Measurements from ENCODE around the gene BTBD7.

BTBD7 gene

DNA sequence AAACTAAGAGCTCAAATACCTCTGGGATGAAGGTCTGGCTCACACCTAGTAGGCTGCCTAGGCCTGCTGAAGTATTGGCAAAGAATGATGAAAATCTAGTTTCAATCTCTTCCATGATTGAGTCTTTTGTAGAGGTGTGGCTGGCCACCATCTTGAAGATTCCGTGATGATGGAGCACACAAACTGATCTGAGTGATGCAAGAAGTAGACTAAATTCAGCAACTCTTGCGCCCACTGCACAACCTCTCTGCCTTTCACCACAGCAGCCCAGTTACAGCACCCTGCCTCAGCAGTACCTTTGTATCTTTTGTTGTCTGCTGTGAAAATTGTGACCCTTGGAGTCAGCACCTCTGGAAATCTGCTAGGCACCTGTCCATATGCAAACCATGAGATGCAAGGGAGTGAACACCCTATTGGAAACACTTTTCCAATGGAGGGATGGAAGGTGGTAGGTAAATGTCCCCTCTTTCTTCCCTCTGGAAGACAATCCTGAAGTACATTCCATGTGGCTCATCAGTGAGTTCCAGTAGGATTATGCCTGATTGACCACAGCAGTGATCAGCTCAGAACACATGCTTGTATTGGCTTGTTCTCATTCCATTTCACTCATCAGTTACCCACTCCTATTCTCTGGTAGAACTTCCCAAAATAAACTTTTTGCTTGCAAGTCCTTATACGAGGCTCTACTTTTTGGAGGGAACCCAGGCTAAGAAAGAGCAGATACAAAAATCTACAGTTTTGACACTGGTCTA lies 58.6 kb downstream of the BTBD7 start:
- H3K79me2 ChIP-seq (ENCODE audit: insufficient read depth, low read depth), result no peaks in the 10 kb centered on the region
- no peaks in the 10 kb centered on the region for H3K36me3 ChIP-seq (ENCODE audit: insufficient read depth)

DNA sequence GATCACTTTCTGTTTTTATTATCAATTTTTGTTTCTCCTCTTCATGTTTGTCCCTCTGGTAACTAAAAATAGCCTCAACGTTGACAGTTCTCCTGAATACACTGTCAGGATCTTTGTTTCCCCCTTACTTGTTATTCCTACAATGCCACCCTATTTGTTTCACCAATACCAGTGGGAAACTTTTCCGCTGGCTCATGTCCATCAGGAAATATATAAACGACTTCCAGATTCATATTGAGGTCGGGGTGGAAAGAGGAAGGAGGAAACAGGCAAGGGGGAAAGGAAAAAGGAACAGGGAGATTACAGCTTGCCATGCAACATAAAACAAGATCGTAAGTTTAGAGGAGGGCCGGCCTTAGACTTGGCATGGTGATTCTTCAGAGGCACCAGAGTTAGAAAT lies 61.7 kb downstream of the BTBD7 start:
- Histone ChIP-seq H4K20me1 (ENCODE audit: insufficient read depth) (no peaks in the 10 kb centered on the region), H3K27me3 (ENCODE audit: insufficient read depth, low read depth) (no peaks in the 10 kb centered on the region), H3K4me2 (no peak overlapping the region), H3K27ac (no peak overlapping the region), H3K4me3 (IDR thresholded peaks at IDR 0.05; ENCODE audit: insufficient read depth, low read depth, low read length) (no peak overlapping the region), H3K9ac (no peak overlapping the region), H3K36me3 (ENCODE audit: insufficient read depth) (no peaks in the 10 kb centered on the region), H3K4me1 (ENCODE audit: low read depth, poor library complexity, severe bottlenecking) (no peaks in the 10 kb centered on the region), H2AFZ (ENCODE audit: low read depth) (no peak overlapping the region), H3K79me2 (ENCODE audit: insufficient read depth, low read depth) (no peaks in the 10 kb centered on the region)
- TF ChIP-seq, protein P1, sequence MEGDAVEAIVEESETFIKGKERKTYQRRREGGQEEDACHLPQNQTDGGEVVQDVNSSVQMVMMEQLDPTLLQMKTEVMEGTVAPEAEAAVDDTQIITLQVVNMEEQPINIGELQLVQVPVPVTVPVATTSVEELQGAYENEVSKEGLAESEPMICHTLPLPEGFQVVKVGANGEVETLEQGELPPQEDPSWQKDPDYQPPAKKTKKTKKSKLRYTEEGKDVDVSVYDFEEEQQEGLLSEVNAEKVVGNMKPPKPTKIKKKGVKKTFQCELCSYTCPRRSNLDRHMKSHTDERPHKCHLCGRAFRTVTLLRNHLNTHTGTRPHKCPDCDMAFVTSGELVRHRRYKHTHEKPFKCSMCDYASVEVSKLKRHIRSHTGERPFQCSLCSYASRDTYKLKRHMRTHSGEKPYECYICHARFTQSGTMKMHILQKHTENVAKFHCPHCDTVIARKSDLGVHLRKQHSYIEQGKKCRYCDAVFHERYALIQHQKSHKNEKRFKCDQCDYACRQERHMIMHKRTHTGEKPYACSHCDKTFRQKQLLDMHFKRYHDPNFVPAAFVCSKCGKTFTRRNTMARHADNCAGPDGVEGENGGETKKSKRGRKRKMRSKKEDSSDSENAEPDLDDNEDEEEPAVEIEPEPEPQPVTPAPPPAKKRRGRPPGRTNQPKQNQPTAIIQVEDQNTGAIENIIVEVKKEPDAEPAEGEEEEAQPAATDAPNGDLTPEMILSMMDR (conservative IDR thresholded peaks at IDR 0.05; ENCODE audit: low read depth, low read length), result no peak

More for the DNA sequence above, 58.6 kb downstream of the BTBD7 start:
- TF ChIP-seq, protein P1 (conservative IDR thresholded peaks at IDR 0.05; ENCODE audit: low read depth, low read length), result no peak
- H2AFZ ChIP-seq (ENCODE audit: low read depth), result no peak overlapping the region
- H3K27me3 ChIP-seq (ENCODE audit: insufficient read depth, low read depth), result no peaks in the 10 kb centered on the region
- no peaks in the 10 kb centered on the region for H3K4me1 ChIP-seq (ENCODE audit: low read depth, poor library complexity, severe bottlenecking)
- H3K4me2 ChIP-seq, result no peak overlapping the region
- no peak overlapping the region for H3K27ac ChIP-seq
- no peak overlapping the region for H3K4me3 ChIP-seq (IDR thresholded peaks at IDR 0.05; ENCODE audit: insufficient read depth, low read depth, low read length)
- no peak overlapping the region for H3K9ac ChIP-seq
- no peaks in the 10 kb centered on the region for H4K20me1 ChIP-seq (ENCODE audit: insufficient read depth)

DNA sequence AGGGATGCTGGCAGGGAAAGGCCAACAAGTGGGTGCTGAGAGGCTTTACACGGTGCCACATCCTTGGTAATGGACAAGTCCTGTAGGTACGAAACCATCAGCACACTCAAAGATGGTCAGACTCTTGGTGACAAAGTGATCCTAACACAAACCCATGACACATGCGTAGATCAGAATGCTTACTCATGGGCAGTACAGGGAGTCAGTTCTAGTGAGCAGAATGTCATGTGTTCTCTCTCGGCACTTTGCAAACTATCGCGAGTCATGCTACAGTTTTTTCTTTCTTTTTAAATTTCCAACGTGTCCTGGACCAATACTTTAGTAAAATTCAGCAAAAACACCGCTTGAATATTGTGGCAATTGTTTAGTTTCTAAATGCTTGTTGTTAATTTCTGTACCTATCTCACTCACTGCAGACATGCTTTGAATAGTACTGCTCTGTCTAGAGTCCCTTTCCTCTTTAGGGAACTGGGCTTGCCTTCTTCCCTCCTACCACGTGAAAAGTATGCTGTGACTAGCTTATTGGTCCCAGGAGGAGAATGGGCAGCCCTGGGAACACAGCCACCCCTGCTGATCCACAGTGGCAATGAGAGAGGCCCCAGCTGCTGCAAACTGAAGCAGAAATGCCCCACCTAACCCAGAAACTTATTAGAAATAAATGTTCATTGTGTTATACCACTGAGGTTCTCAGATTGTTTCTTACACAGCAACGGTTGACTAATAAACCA lies 63.3 kb downstream of the BTBD7 start:
- H3K79me2 ChIP-seq (ENCODE audit: insufficient read depth, low read depth), result no peaks in the 10 kb centered on the region
- no peak overlapping the region for H3K4me2 ChIP-seq
- no peaks in the 10 kb centered on the region for H3K27me3 ChIP-seq (ENCODE audit: insufficient read depth, low read depth)
- no peak overlapping the region for H3K4me3 ChIP-seq (IDR thresholded peaks at IDR 0.05; ENCODE audit: insufficient read depth, low read depth, low read length)
- no peak overlapping the region for H2AFZ ChIP-seq (ENCODE audit: low read depth)
- no peaks in the 10 kb centered on the region for H3K36me3 ChIP-seq (ENCODE audit: insufficient read depth)
- no peak overlapping the region for H3K27ac ChIP-seq
- TF ChIP-seq, protein P1 (conservative IDR thresholded peaks at IDR 0.05; ENCODE audit: low read depth, low read length), result no peak
- no peak overlapping the region for H3K9ac ChIP-seq
- H4K20me1 ChIP-seq (ENCODE audit: insufficient read depth), result no peaks in the 10 kb centered on the region
- H3K4me1 ChIP-seq (ENCODE audit: low read depth, poor library complexity, severe bottlenecking), result no peaks in the 10 kb centered on the region

DNA sequence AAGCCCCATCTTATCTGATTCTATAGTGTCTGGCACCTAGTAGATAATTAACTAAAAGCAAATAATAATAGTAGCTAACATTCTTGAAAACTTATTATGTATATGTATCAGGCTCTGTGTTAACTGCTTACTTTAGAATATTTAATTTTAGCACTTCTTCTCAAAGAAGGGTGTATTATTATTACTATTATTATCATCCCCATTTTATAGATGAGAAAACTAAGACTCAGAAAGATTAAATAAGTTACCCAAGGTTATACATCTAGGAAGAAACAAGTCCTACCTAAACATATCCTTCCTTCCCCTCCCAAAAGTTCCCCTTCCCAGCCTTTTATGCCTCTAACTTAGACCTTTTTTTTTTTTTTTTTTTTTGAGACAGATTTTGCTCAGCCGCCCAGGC lies 64.4 kb downstream of the BTBD7 start:
- Histone ChIP-seq H3K4me2 (no peak overlapping the region), H2AFZ (ENCODE audit: low read depth) (no peak overlapping the region), H3K27ac (no peak overlapping the region), H4K20me1 (ENCODE audit: insufficient read depth) (no peaks in the 10 kb centered on the region), H3K4me1 (ENCODE audit: low read depth, poor library complexity, severe bottlenecking) (no peaks in the 10 kb centered on the region), H3K4me3 (IDR thresholded peaks at IDR 0.05; ENCODE audit: insufficient read depth, low read depth, low read length) (no peak overlapping the region), H3K79me2 (ENCODE audit: insufficient read depth, low read depth) (no peaks in the 10 kb centered on the region), H3K27me3 (ENCODE audit: insufficient read depth, low read depth) (no peaks in the 10 kb centered on the region), H3K9ac (no peak overlapping the region), H3K36me3 (ENCODE audit: insufficient read depth) (no peaks in the 10 kb centered on the region; the same call in 1 of the 2 replicates)
- TF ChIP-seq, protein P1 (conservative IDR thresholded peaks at IDR 0.05; ENCODE audit: low read depth, low read length), result no peak
